Tibial nerve (tissue), 3 donors: ENCODE data around the gene PVALEF.

Source experiments
- CTCF ChIP-seq, 5 experiments: fragments of 200-600 bp in 3 of 5; fragments of 450-650 bp in 2 of 5; sonication (generic) in 3 of 5; IDR thresholded peaks; one replicate each; pipeline ENCODE4 v1.5.1; 2016 to 2019; ENCODE audit warnings: antibody characterized with exemption in 5 of 5, mild to moderate bottlenecking in 3 of 5, moderate library complexity in 2 of 5
- POLR2A ChIP-seq, 2 donors: fragments of 450-650 bp; IDR thresholded peaks; one replicate each; pipeline ENCODE4 v1.6.1; 2017; ENCODE audit warnings: antibody characterized with exemption in 2 of 2, mild to moderate bottlenecking in 2 of 2, moderate library complexity in 2 of 2

DNA sequence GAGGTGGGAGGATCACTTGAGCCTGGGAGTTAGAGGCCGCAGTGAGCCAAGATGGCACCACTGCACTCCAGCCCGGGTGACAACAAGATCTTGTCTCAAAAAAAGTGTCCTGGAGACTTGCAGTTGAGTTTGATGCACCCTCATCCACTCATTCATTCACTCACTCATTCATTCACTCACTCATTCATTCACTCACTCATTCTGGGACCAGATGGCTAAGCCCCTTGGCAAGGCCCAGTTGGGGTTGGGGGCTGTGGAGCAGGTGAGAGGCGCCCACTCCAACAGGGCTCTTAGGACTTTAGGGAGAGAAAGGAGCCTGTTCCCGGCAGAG is 1.9 kb downstream of the PVALEF start:
- TF ChIP-seq CTCF (IDR thresholded peaks at IDR 0.05) (no peak), POLR2A (IDR thresholded peaks at IDR 0.05) (no peak)
